ENCODE measurements around the gene ADD2.

ADD2 gene

GRCh38 chr2:70670202-70670601 is 97.8 kb downstream of the ADD2 start:
- DNase-seq (ENCODE audit: low spot score), result no peak

- DNase-seq (ENCODE audit: low spot score), result no peak
These were observed 99.1 kb downstream of the ADD2 start for GRCh38 chr2:70668911-70669310.

GRCh38 chr2:70668432-70668831 is 99.6 kb downstream of the ADD2 start:
- no peak for DNase-seq (ENCODE audit: low spot score)

GRCh38 chr2:70664525-70664924 is 103.5 kb downstream of the ADD2 start:
- DNase-seq (ENCODE audit: low spot score), result no peak

GRCh38 chr2:70663411-70663810 is 104.6 kb downstream of the ADD2 start:
- DNase-seq (ENCODE audit: low spot score), result no peak

- no peak for DNase-seq (ENCODE audit: low spot score)
These were observed 108.4 kb downstream of the ADD2 start for GRCh38 chr2:70659551-70659950.

- no peak for DNase-seq (ENCODE audit: low spot score)
These were observed 109.5 kb downstream of the ADD2 start for GRCh38 chr2:70658476-70658875.

GRCh38 chr2:70657246-70657645 is 110.8 kb downstream of the ADD2 start:
- DNase-seq (ENCODE audit: low spot score), result no peak

- DNase-seq (ENCODE audit: low spot score), result no peak
These were observed 111.5 kb downstream of the ADD2 start for GRCh38 chr2:70656421-70657010.

GRCh38 chr2:70655786-70656185 is 112.2 kb downstream of the ADD2 start:
- no peak for DNase-seq (ENCODE audit: low spot score)

- peak; percentile 49 for DNase-seq (ENCODE audit: low spot score)
These were observed 112.8 kb downstream of the ADD2 start for GRCh38 chr2:70655211-70655610.

- no peak for DNase-seq (ENCODE audit: low spot score)
These were observed 116.3 kb downstream of the ADD2 start for GRCh38 chr2:70651727-70652126.

GRCh38 chr2:70651014-70651413 is 117.0 kb downstream of the ADD2 start:
- DNase-seq (ENCODE audit: low spot score), result no peak

- no peak for DNase-seq (ENCODE audit: low spot score)
These were observed 119.0 kb downstream of the ADD2 start for GRCh38 chr2:70648961-70649360.

- peak; percentile 77 for DNase-seq (ENCODE audit: low spot score)
These were observed 120.0 kb downstream of the ADD2 start for GRCh38 chr2:70647873-70648481.

- DNase-seq (ENCODE audit: low spot score), result no peak
These were observed 121.6 kb downstream of the ADD2 start for GRCh38 chr2:70646420-70646818.

GRCh38 chr2:70645733-70646419 is 122.1 kb downstream of the ADD2 start:
- DNase-seq (ENCODE audit: low spot score), result peak; percentile 60

- peak; percentile 41 for DNase-seq (ENCODE audit: low spot score)
These were observed 124.3 kb downstream of the ADD2 start for GRCh38 chr2:70643715-70644114.

- peak; percentile 71 for DNase-seq (ENCODE audit: low spot score)
These were observed 126.7 kb downstream of the ADD2 start for GRCh38 chr2:70641263-70641784.

- DNase-seq (ENCODE audit: low spot score), result no peak
These were observed 128.1 kb downstream of the ADD2 start for GRCh38 chr2:70639841-70640436.

- DNase-seq (ENCODE audit: low spot score), result no peak
These were observed 129.4 kb downstream of the ADD2 start for GRCh38 chr2:70638561-70638960.

- no peak for DNase-seq (ENCODE audit: low spot score)
These were observed 134.5 kb downstream of the ADD2 start for GRCh38 chr2:70633508-70633907.

GRCh38 chr2:70632966-70633365 is 135.0 kb downstream of the ADD2 start:
- no peak for DNase-seq (ENCODE audit: low spot score)
